Amniotic stem cell (primary cell): ENCODE measurements around the gene CCT7.

ENCODE experiments used
- DNase-seq: peaks from one replicate; lab custom pipeline; 2025; lab: John Stamatoyannopoulos, UW

The CCT7 gene

GRCh38 chr2:73294239-73294638 lies 60.1 kb downstream of the CCT7 start:
- no peak for DNase-seq

- no peak for DNase-seq
These were observed 61.8 kb downstream of the CCT7 start for GRCh38 chr2:73295751-73296400.

GRCh38 chr2:73297151-73297559 lies 63.0 kb downstream of the CCT7 start:
- no peak for DNase-seq

GRCh38 chr2:73297586-73297985 lies 63.5 kb downstream of the CCT7 start:
- no peak for DNase-seq

GRCh38 chr2:73300926-73301325 lies 66.8 kb downstream of the CCT7 start:
- no peak for DNase-seq

GRCh38 chr2:73301636-73302035 lies 67.5 kb downstream of the CCT7 start:
- DNase-seq: no peak
